T follicular helper cell (primary cell): ENCODE measurements around the gene AFAP1L2.

ENCODE experiments used
- DNase-seq: peaks from one replicate; pipeline ENCODE4 v3.0.0-alpha.2; 2020; ENCODE audit warnings: low read depth

Gene AFAP1L2

DNA sequence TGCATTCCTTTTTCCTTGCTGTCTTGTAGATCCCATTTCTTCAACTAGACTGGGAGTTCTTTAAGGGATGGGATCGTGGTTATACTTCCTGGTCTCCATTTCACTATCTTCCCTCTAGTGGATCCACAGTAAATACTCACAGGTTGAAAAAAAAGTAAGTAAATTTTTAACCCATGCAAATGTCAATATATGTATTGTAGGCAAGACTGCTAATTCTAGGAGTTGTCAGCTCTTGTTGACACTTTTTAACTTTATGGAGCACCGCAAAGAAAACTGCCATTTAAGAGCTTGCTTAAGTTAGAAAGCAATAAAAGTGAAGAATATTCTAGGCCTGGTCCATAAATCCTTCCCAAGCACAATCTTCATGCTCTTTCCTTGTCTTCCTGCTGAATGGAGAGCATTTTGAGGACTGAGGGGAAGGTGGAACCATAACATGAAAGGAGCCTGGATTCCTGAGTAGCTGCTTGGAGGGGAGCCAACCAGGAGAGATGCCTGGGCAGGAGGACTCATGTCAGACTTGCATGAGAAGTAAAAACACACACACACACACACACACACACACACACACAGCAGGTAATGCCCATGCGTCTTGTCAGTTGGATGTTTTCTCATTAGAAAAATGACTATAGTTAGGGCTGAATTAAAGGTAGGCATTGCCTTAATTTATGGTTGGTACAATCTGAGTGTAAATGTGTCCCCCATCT lies 133.1 kb downstream of the AFAP1L2 start:
- no peak for DNase-seq

DNA sequence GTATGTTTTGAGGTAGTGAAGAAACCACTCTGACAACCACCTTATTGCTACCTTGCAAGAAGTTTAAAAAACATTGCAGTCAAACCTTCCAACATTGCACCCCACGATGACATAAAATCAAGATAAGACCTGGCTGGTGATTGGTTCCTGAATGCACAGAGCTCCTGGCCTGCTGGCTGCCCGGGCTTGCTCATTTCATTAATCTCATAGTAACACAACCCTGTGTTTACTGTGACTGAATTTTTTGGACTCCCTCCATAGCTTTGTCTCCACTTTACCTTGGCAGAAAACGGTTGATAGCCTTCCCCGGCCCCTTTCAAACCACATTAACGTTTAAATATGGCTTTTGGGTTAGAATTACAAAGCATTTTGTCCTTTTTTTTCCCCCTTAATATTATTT lies 137.8 kb downstream of the AFAP1L2 start:
- DNase-seq: no peak

- DNase-seq: no peak
These were observed 138.8 kb downstream of the AFAP1L2 start for GRCh38 chr10:114265392-114266053.

DNA sequence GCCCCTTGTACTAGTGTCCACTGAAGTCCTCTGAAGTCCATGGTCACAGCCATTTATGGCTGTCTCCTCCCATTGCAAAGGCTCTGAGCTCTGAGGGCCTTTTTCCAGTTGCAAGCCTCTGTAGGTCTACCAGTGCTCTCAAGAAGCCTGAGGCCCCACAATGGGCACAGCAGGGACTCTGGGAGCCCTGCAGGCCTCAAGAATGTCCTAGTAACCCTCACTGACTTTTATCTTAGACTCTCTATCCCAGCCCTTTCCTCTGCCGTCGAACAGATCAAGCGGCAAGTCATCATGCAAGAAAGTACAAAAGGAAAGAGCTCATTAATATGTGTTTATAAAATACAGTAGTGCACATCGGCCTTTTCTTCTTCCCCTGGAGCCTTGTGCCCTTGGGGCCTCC lies 141.8 kb downstream of the AFAP1L2 start:
- no peak for DNase-seq

GRCh38 chr10:114261076-114261475 lies 143.2 kb downstream of the AFAP1L2 start:
- no peak for DNase-seq

DNA sequence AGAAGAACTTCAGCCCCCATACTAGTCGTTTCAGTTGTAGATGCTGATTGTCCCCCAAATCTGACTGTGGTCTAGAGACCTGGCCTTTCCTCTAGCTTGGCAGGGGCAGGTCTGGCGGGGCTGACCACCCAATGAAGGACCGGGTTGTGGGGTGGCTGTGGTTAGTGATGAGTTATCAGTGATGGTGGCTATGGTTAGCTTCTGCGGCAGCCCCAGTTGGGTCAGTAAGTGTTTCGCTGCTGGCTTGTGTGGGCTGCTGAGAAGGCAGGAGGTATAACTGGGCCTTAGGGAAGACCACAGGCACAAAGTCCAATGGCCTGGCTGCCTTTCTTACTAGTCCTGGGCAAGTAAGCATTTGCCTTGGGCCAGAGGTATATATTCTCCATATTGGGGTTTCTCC lies 143.9 kb downstream of the AFAP1L2 start:
- DNase-seq: no peak

GRCh38 chr10:114259824-114260223 lies 144.5 kb downstream of the AFAP1L2 start:
- DNase-seq: no peak

DNA sequence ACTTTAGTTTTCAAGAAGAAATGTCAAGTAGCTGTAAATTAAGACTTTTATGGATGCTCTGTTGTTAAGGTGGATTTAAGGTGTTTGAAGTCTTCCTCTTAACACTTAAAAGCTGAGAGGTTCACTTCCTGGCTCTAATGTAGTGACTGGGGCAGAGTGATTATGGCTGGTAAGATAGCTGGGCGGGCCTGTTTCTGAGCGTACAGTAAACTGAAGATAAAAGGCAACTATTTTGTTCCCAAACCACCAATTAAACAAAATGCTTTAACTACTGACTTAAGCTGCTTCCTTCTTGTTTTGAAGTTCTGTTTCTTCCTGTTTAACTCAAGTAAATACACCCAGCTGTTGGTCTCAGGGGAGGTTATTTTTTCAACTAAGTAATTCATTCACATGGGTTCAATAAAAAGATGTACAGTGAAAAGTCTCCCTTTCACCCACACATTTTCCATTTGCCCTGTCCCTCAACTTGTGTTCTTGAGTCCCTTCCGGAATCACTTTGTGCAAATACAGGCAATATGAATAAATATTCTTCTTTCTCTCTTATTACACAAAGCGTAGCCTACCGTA lies 145.9 kb downstream of the AFAP1L2 start:
- DNase-seq: no peak

- DNase-seq: no peak
These were observed 146.8 kb downstream of the AFAP1L2 start for GRCh38 chr10:114257498-114257897.

DNA sequence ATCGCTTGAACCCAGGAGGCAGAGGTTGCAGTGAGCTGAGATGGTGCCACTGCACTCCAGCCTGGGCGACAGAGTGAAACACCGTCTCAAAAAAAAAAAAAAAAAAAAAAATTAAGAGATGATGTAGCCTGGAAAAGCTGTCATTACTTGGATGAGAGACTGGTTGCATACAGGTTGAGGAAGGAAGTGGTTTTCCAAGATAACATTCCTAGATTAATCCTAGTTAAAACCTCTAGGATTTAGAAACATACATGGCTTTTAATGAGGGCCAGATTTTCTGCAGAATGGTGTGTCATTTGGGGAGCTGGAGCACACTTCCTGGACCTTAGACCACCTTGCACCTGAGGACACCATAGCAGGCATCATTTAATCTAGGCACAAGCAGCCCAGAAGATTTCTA lies 147.5 kb downstream of the AFAP1L2 start:
- DNase-seq: no peak

DNA sequence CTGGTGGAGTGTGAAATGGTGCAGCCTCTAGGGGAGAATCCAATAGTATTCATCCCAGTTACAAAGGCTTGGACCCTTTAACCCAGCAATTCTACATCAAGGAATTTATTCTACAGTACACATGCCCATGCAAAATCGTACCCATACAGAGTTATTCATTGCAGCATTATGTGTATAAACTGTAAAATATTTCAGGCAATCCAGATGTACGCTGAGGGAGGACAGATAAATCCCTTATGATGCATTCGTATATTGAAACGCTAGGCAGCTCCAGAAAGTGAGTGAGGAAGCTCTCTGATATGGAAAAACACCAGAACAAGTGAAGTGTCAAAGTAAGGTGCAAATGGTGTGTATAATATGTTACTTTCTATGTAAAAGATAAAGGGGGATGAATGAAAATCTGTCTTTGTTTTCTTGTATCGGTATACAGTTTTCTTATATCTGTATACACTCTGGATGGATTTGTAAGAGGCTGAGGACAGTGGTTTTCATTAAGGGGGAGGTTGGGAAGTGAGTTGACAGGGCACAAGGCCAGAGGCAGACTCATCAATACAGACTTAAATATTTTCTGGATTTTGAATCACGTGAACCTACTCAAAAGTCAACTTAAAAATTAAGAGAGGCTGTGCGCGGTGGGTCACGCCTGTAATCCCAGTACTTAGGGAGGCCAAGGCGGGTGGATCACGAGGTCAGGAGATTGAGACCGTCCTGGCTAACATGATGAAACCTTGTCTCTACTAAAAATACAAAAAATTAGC lies 148.1 kb downstream of the AFAP1L2 start:
- DNase-seq: no peak

DNA sequence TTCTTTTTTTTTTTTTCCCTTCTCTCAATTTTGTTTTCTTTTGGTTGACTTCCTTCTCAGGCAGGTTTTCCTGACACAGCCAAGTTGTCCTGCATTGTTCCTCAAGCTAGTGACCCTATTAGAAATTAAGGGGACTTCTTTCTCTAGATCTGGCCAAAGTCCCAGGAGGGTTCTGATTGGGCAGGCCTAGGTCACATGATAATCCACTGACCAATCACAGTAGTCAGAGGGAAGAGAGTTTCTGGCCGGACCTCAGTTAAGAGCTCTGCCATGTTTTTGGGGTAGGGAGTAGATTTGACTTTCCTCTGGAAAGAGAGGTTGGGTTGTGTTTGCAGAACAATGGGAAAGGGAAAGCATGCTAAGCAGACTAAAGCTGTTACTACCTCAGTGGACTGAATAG lies 149.1 kb downstream of the AFAP1L2 start:
- no peak for DNase-seq

- no peak for DNase-seq
These were observed 151.4 kb downstream of the AFAP1L2 start for GRCh38 chr10:114252883-114253282.

- DNase-seq: no peak
These were observed 152.2 kb downstream of the AFAP1L2 start for GRCh38 chr10:114252092-114252491.

GRCh38 chr10:114250716-114251115 lies 153.6 kb downstream of the AFAP1L2 start:
- no peak for DNase-seq

DNA sequence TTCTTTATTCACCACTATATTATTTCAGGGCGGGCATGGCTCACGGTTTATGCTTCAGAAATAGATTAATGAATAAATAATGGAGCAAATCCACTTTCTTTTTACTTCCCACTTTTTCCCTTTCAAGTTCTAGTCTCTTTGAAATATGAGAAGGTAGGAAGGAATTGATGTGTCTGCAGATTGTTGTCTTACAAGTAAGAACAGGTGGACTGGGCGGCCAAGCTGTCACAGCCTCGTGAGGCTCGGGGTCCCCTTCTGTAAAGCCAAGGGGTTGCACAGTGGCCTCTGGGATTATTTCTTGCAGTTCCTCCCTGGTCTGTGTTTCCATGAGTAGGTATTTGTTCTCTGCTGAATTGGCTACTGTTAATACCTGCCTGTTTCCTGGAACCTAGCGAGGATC lies 154.1 kb downstream of the AFAP1L2 start:
- DNase-seq: no peak

- no peak for DNase-seq
These were observed 157.5 kb downstream of the AFAP1L2 start for GRCh38 chr10:114246679-114247305.

DNA sequence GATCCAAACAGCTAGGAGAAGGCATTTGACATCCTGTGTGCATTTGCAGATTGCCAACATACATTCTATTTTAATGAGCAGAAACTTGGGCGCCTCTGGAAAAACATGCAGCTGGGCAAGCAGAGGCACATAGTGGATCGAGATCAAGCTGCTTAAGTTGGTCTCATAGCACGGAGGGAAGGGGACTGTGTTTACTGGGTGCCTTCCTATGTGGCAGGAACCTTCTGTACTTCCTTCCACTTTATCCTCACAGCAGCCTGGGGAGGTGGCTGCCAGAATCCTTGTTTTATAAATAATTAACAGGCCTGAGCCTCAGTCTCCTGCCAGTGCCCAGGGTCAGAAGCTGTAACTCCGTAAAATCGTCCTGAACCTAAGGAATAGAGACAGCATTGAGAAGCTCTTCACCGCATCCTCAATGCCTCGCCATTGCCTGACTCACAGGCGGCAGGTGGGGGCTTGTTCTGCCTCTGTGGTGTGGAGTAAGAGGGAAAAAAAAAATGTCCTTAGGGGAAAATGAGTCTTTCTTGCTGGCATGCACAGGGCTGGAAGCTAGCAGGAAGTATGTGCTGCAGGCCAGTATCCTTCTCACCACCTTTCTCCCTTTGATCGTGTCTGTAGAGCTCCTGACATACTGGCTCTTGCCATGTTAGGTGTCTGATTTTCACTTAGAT lies 159.0 kb downstream of the AFAP1L2 start:
- no peak for DNase-seq
